Esophagus mucosa (tissue), 1 donor: ENCODE measurements around the gene DLG3. TPM values are rescaled to one million over a fixed set of nuclear protein-coding genes. Genes with fewer than 3 reads are reported as not detected.
A peak's percentile ranks its signal among the peaks of the same experiment; 100 is the strongest.
"Not testable (repeated sequence)": the region's sequence is repeated elsewhere in the genome, so short reads cannot be mapped to it uniquely, and the experiment has no call there.

ENCODE experiments used
- ATAC-seq: fragments of 200-7000 bp; cut with Tn5 transposase; one replicate; pipeline ENCODE4 v1.9.1; 2020
- total RNA-seq: library from RNA; stranded (reverse); gene quantifications from one replicate; pipeline ENCODE4 v1.2.4, GENCODE V29; 2023
- donor health status: DM: yes; HTN: yes; CAD: no.

Gene DLG3
- total RNA-seq, 1 donor from 2014 or later: 36.4 TPM

DNA sequence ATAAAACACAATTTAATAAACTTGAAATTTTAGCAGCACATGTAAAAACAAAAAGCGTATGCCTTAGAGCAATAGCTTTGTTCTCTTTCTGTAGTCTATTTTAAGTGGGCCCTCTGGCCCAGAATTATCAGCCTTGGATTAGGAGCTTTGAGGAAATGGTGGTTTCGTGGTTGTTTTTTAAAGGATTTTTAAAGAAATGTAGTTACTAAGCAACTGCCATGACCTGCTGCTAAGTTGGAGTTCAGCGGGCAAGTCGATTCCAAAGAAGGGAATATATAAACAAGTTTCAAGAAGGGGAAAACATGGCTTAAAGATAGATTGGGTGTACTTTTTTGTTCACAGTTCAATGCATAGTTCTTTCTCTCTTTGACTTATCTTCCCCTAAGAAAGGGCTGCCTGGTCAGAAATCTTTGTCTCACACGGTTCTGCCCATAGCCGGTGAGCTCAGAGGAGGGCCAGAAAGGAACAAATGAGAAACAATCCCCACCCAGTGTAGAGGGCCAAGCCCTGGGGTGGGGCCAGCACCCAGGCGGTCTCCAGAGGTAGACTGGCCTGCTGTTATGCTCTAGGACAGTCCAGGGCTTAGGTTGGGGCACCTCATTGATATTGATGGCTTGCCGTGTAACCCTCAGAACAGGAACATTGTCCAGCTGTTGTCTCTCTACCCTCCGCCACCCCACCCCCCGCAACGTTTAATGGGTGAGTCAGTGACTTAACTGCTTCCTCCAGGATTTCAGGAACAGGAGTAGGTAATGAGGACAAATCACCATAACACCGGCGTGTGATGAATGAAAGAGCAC lies 32.5 kb downstream of the DLG3 start:
- peak; percentile 74 for ATAC-seq

DNA sequence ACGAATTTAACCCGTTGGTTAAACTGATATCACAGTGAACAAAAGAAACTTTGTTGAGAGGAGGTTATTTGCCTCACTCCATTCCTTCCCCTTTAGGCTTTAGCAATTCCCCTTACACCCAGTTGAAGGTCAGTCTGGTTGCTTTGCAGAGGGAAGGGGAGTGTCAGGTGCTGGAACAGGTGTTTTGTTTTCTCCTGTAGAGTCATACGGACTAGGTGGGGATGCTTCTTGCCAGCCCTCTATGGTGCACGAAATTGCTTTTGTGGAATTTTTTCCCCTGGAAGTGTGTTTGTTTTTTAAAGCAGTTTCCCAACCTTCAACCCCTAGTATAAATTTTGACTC lies 33.1 kb downstream of the DLG3 start:
- peak; percentile 2 for ATAC-seq

DNA sequence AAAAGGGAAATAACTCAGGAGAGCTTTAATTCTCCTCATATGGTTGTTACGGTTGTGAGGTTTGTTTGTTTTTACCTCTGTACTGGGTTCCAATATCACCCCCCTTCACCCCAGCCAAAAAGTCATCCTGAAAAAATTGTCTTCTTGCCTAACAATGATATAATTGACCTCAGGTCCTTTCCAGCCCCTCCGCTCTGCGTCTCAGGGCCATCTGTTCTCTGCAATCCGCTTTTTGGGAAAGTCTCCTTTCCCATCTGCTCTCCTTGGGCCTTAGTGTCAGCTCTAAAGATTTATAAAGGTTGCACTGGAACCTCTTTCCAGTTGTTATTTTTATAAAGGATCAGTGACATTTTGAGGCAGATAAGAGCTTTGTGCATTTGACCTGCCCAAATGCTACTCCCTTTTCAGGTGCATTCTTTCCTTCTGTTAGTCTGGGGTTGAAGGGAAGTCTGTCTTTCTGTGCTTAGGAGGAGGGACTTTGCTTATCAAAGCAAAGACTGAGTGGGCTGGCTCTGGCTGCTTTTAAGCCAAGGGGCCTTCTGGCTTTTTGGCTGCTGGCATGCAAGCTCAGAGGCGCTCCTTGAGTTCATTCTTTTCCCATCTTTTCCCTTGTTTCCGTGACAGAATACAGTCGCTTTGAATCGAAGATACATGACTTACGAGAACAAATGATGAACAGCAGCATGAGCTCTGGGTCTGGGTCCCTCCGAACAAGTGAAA lies 34.1 kb downstream of the DLG3 start:
- ATAC-seq: no peak

DNA sequence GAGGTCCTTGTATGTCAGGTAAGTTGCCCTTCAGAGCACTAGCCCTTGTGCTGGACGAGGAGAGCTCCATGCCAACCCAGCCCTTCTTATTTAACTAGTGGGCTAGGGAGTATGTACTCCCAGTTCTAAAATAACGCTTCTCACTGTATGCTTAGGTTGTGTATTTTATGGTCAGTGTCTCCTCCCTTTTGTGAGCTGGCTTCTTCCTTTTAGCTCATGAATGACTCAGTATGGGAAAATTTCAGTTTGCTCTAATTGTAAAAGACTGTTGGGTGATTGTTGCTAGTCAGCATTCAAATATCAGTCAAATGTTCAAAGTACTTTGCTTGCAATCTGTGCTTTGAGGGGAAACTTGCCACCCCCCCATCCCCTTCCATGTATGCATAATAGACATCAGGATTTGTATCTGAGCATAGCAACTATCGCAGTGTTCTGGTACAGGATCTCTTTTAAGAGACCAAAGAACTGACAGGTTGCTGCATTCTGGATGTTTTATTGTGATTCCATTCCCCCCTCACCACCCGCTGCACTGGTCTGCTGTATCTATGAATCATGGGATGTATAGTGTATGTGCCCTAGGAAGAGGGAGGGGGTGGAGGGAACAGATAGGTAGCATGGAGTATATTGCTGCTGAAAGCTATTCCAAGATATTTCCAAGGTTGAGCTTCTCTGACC lies 34.7 kb downstream of the DLG3 start:
- ATAC-seq: peak; percentile 63

DNA sequence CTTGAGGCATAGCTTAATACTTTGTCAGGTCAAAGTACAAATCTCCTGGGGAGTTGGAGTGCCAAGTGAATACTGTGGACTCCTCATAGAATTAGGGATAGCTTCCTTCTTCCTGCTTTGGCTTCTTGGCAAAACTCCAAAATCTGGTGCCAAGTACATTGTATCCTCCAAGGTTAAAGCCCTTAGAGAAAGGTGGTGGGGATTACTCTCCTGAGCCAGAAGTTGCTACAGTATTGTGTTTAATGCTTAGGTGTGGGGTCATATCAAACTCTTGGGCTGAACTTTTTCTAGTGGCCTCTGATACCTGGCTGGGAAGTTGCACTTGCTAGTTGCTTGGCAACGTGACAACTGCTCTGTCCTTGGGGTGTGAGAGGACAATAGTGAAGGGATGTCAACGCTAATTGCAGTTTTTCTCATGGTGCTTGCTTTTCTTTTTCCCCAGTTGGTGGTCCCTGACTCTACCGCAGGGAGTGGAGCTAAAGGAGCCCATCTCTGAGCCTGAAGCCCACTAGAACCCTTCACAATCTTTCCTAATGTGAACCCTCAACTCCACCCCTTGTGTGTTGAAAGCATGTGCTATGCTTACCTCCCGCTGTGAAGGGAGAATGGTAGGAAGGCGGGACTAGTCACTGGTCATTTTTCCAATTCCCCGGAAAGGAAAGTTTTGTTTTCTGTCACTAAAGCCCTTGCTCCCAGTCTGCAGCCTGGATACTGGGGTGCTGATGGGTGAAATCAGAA lies 35.5 kb downstream of the DLG3 start:
- ATAC-seq: peak; percentile 67

DNA sequence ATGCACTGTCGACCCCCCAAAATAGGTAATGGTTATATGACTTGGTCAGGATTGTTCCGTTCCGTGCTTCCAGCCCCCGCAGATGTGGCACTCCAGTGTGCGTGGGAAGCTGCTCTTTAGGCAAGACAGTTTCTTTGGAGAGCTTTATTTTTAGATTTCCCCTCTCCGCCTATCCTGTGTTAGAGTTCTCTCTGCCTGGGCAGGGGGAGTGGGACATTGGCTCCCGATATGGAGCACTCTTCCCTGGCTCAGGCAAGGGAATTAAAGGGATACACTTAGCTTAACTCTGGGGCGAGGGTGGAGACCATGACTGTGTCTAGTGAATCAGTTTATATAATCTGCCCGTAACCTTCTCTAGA lies 36.0 kb downstream of the DLG3 start:
- no peak for ATAC-seq

DNA sequence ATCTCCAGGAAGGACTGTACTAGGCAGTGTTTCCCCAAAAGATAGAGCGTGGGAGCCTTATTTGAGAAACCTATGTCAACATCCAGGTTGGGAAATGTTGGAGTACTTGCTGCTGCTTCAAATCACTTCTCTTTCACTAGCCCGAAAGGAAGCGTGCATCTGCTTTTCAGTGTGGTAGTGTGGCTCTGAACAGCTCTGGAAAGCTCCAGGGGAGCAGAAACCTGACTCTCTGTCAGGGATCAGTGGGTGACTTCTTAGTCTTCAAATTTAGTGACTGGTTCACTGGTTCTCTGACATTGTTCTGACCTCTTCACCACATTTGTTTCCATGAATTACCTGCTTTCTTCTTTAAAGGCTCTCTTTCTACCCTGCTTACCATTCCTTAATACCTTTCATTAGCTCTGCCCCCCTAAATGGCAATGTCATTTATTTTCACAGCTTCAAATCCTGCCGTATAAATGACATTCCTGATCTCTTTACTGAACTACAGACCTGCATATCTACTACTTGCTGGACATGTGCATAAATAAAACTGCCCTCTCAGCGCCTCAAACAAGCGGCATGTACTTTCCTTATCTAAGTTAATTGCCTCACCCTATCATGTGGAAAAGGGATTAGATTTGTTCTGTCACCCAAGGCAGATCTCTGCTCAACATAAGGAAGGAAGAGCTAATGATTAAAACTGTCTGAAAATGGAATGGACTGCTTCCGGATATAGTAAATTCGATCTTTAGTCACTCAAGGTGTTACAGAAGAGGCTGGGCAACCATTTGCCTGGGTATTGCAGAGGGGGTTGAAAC lies 37.0 kb downstream of the DLG3 start:
- no peak for ATAC-seq

DNA sequence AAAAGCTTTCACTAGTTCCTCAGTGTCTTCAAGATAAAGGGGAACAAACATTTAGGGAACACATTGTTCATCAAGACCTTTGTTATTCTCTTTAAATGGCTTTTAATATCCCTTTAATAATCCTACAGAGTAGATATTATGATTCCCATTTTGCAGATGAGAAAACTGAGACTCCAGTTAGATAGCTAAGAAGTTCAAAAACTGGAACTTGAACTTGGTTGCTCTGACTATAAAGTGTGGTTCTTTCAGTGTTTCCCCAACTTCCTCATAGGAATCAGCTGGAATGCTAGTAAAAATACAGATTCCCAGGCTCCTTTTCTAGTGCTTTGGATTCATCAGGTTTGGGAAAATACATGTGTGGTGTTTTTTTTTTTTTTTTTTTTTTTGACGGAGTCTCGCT lies 37.7 kb downstream of the DLG3 start:
- no peak for ATAC-seq

DNA sequence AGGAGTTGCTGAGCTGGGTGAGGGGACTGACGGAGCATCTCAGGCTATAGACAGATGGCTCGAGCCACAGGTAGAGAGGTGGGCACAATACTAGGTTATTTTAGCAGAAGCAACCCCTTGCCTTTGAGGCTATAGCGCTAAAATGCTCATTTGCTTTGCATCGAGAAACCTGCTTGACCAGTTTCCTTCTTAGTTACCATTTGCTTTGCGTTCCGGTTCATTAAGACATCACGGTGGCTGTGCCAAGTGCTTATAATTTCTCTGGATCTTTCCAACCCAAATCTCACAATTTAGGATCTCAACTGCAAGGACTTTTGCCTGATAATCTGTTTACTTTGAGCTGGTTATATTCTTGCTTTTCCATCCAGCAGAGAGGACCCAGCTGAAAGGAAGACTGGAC lies 40.8 kb downstream of the DLG3 start:
- ATAC-seq: peak; percentile 41

DNA sequence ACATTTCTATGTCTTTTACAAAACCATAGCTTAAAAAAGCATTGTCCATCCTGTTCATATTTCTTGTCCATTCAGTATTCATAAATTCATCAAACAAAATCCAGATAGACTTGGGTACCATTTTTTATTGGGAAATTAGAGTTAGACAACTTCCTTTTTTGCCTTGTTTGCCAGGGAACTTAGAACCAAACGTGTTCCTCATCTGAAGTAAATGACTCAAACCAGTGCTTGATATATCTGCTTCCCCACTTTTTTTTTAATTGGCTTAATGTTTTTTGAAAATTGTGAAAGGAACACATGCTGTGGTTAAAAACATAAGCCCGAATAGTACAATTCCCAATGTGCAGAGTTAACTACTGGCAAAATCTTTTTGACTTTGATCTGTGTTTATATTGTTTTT lies 44.2 kb downstream of the DLG3 start:
- no peak for ATAC-seq

DNA sequence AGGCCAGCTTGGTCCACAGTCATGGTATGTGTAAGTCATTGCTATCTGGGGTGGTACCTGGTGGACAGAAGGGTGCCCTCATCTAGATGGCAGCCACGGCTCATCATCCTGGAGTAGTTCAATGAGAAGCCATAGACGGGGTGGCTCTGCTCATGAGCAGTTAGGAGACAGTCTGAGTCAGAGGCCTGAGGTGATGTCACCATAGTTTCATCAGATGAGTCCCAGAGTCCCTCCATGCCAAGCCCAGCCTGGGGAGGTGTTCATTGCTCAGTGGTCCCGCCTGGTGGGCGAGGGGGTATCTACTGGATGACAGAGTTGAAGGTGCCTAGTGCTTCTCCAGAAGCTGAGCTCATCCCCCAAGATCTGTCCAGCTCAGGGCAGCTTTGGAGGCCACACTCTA lies 49.8 kb downstream of the DLG3 start:
- ATAC-seq: peak; percentile 62

DNA sequence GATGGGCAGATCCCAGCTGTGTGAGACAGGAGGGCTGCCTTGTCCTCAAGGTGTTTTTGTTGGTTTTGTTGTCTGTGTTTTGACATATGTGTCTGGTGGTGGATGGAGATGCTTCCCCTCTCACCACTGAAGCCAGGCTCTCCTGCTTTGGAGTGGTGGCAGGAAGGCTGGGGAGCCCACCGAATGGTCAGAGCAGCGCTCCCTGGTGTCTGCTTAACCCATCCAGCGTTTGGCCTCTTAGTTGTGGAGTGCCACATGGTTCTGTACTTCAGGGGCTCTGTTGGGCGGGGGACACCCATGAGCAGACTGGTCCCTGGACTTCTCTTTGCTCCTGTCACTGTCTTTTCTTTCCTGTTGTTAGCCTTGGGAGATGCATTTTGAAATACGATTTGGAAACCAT lies 51.9 kb downstream of the DLG3 start:
- no peak for ATAC-seq

DNA sequence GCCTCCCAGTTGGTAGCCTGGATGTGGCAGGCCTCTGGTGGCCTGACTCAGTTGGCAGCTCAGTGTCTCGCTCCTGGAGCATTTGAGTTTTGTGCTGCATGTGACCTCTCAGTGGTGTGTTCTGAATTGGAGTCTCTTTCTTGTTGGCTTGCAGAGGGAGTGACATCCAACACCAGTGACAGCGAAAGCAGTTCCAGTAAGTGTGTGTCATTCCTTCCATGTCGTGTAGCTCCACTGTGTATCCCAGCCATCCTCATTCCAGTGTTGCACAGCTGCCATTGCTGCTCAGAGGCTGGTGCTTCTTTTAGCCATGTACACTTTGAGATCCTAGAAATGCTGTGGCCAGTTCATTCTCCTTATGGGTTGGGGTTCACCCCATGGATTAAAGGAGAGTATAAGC lies 52.4 kb downstream of the DLG3 start:
- ATAC-seq: no peak

DNA sequence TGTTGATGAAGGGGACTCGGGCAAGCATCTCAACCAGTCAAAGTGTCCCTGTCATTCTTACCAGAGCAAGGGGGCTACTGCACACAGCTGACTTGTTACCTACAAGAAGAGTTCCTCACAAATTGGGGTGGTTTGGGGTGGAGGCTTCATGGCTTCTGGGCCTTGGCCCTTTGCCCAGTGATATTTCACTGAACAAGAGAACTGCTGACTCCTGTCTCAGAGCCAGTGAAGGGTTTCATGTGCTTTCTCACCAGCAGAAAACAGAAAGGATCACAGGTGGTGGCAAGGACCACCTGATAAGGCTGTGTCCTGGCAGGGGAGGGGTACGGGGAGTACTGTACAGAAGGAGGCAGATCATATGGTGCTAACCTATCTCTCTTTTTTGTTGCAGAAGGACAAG lies 53.5 kb downstream of the DLG3 start:
- ATAC-seq: no peak

DNA sequence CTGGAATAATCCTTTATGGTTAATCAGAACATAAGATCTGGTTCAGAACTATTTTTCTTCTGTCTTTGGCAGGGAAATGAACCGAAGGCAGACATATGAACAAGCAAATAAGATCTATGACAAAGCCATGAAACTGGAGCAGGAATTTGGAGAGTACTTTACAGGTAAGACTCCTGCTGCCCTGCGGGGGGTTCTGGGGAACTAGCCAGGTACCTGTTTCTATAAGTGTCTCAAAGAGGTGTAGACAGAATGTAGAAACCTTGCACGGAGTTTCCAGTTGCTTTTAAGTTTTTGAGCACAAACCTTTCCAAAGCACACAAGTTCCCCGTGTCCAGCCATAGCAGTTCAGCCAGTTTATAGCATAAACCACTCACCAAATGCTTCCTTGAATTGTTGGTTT lies 56.2 kb downstream of the DLG3 start:
- no peak for ATAC-seq

DNA sequence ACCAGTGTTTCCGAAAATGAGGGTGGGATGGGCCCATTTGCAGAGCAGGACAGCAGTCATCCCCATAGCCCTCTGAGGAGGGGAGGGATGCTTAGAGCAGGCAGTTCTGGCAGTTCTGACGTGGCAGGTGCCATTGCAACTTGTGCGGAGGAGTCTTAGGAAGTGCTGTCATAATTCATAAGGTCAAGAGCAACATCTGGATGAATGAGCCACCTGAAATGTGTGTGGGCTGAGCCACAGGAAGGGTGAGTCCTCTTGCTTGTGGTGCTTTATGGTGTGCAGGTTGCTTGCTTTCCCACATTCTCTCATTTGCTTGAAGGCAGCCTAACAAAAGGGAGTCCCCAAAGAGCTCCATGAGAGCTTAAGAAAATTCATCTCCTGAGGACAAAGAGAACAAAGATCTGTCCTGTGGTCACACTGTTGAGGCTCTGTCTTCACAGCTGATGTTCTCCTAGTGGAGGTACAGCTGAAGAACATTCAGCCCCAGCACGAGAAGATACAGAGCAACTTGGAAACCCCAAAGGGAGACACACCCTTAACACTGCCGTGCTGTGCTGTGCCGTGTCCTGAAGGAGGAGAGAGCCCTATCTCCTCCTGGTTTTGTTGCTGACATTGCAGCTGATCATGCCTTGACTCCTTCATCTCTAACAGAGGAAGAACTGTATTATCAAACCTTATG lies 60.3 kb downstream of the DLG3 start:
- ATAC-seq: no peak

DNA sequence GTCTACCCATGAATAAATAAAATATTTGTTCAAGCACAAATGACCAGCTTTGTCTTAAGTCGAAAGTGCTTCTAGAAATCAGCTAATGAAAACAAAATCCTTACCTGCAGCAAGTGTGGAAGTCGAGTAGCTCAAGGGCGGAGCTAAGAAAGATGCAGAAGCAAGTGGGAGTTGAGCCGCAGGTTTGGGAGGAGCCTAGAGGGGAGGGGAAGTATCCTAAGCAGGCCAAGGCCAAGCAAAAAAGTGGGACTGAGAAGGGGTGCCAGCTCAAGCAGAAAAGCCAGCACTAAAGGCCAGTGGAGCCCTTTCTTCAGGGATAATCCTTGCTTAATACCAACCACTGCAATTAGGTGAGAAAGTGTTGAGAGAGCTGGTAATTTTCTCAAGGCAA lies 60.8 kb downstream of the DLG3 start:
- no peak for ATAC-seq

DNA sequence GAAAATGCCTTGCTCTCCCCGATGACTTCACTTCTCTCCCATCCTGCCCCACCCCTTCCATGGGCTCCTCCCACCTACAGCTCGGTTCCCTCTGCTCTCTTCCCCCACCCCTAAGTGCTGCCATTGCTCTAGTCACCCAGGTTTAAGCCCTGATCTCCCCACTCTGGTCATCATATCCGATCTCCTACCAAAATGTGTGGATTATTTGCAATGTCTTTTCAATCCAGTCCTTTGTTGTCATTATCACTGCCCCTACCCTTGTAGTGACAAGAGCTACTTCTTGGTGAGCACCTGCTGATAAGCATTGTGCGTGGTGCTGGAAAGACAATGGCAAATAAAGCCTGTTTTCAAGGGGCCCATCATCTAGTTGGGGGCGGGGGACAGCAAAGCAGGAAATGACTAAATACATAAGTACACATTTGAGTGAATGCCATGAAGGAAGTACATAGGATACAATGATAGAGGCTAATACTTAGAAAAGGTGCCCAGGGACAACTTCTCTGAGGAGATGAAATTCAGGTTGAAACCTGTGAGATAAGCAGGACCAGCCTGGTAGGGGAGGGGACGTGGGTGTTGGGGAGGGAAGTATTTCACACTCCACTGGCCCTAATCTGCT lies 63.8 kb downstream of the DLG3 start:
- no peak for ATAC-seq

DNA sequence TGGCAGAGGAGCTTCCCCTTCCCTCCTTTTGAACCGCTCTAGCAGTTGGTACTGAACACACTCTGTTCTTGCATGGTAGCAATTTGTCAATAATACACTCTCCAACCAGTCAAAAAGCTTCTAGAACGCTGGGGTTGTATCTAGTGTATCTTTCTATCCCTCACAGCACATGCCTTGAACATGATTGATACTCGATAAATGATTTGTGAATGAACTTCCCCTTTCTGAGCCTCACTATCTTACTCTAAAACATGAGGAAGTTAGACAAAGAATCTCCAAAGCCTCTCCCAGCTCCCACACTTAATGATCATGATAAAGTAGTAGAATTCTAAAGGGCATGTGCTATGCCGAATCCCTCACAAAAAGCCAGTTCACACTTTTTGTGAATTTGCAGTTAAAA lies 64.4 kb downstream of the DLG3 start:
- no peak for ATAC-seq

DNA sequence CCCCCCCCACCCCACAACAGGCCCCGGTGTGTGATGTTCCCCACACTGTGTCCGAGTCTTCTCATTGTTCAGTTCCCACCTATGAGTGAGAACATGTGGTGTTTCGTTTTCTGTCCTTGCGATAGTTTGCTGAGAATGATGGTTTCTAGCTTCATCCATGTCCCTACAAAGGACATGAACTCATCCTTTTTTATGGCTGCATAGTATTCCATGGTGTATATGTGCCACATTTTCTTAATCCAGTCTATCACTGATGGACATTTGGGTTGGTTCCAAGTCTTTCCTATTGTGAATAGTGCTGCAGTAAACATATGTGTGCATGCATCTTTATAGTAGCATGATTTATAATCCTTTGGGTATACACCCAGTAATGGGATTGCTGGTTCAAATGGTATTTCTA lies 70.6 kb downstream of the DLG3 start:
- ATAC-seq: not testable (repeated sequence)

DNA sequence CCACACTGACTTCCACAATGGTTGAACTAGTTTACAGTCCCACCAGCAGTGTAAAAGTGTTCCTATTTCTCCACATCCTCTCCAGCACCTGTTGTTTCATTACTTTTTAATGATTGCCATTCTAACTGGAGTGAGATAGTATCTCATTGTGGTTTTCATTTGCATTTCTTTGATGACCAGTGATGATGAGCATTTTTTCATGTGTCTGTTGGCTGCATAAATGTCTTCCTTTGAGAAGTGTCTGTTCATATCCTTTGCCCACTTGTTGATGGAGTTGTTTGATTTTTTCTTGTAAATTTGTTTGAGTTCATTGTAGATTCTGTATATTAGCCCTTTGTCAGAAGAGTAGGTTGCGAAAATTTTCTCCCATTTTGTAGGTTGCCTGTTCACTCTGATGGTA lies 71.1 kb downstream of the DLG3 start:
- ATAC-seq: not testable (repeated sequence)
